ENCODE results near the gene CDC42BPB.

CDC42BPB gene

GRCh38 chr14:103070263-103070885 is 13.0 kb upstream of the CDC42BPB start:
- DNase-seq (ENCODE audit: low read depth), result no peak
- H3K4me3 ChIP-seq (ENCODE audit: low read depth, low read length), result no peak overlapping the region
- TF ChIP-seq CTCF (IDR thresholded peaks at IDR 0.05; ENCODE audit: low read depth, low read length, missing control alignments), result no peak

GRCh38 chr14:103068351-103069073 is 11.2 kb upstream of the CDC42BPB start:
- DNase-seq (ENCODE audit: low read depth), result no peak
- TF ChIP-seq CTCF (IDR thresholded peaks at IDR 0.05; ENCODE audit: low read depth, low read length, missing control alignments), result no peak

GRCh38 chr14:103067231-103067954 is 10.0 kb upstream of the CDC42BPB start:
- no peak overlapping the region for H3K4me3 ChIP-seq (ENCODE audit: low read depth, low read length)
- DNase-seq (ENCODE audit: low read depth), result no peak
- TF ChIP-seq CTCF (IDR thresholded peaks at IDR 0.05; ENCODE audit: low read depth, low read length, missing control alignments), result no peak

More at GRCh38 chr14:103068351-103069073, 11.2 kb upstream of the CDC42BPB start:
- H3K4me3 ChIP-seq (ENCODE audit: low read depth, low read length), result no peak overlapping the region

- TF ChIP-seq CTCF (IDR thresholded peaks at IDR 0.05; ENCODE audit: low read depth, low read length, missing control alignments), result no peak
- H3K4me3 ChIP-seq (ENCODE audit: low read depth, low read length), result no peak overlapping the region
- DNase-seq (ENCODE audit: low read depth), result no peak
Measured at GRCh38 chr14:103066399-103066798, 9.1 kb upstream of the CDC42BPB start.

- DNase-seq (ENCODE audit: low read depth), result no peak
- TF ChIP-seq CTCF (IDR thresholded peaks at IDR 0.05; ENCODE audit: low read depth, low read length, missing control alignments), result no peak
- no peak overlapping the region for H3K4me3 ChIP-seq (ENCODE audit: low read depth, low read length)
Measured at GRCh38 chr14:103065861-103066260, 8.5 kb upstream of the CDC42BPB start.

- TF ChIP-seq CTCF (IDR thresholded peaks at IDR 0.05; ENCODE audit: low read depth, low read length, missing control alignments), result no peak
- H3K4me3 ChIP-seq (ENCODE audit: low read depth, low read length), result no peak overlapping the region
- DNase-seq (ENCODE audit: low read depth), result no peak
Measured at GRCh38 chr14:103064978-103065377, 7.6 kb upstream of the CDC42BPB start.
